ENCODE data around the gene SNX33.

Gene SNX33

GRCh38 chr15:75641179-75641503 lies 6.6 kb upstream of the SNX33 start:
- no peak for DNase-seq (ENCODE audit: low read depth)

GRCh38 chr15:75641603-75642002 lies 6.1 kb upstream of the SNX33 start:
- no peak for DNase-seq (ENCODE audit: low read depth)

- DNase-seq (ENCODE audit: low read depth), result no peak
These were observed 3.3 kb upstream of the SNX33 start for GRCh38 chr15:75644376-75644775.

GRCh38 chr15:75646112-75646943 lies 1.4 kb upstream of the SNX33 start:
- DNase-seq (ENCODE audit: low read depth), result no peak

- no peak for DNase-seq (ENCODE audit: low read depth)
These were observed 758 bp upstream of the SNX33 start for GRCh38 chr15:75646944-75647364.

- no peak for DNase-seq (ENCODE audit: low read depth)
These were observed 666 bp downstream of the SNX33 start for GRCh38 chr15:75648156-75649000.

GRCh38 chr15:75649045-75649761 lies 1.5 kb downstream of the SNX33 start:
- DNase-seq (ENCODE audit: low read depth), result no peak

GRCh38 chr15:75649848-75650247 lies 2.1 kb downstream of the SNX33 start:
- no peak for DNase-seq (ENCODE audit: low read depth)

GRCh38 chr15:75650908-75651809 lies 3.4 kb downstream of the SNX33 start:
- DNase-seq (ENCODE audit: low read depth), result no peak

- DNase-seq (ENCODE audit: low read depth), result no peak
These were observed 4.3 kb downstream of the SNX33 start for GRCh38 chr15:75651810-75652543.

- DNase-seq (ENCODE audit: low read depth), result no peak
These were observed 5.7 kb downstream of the SNX33 start for GRCh38 chr15:75653347-75653913.

GRCh38 chr15:75654201-75654907 lies 6.6 kb downstream of the SNX33 start:
- DNase-seq (ENCODE audit: low read depth), result no peak

- DNase-seq (ENCODE audit: low read depth), result no peak
These were observed 8.2 kb downstream of the SNX33 start for GRCh38 chr15:75655931-75656330.

GRCh38 chr15:75656331-75656730 lies 8.6 kb downstream of the SNX33 start:
- no peak for DNase-seq (ENCODE audit: low read depth)

- no peak for DNase-seq (ENCODE audit: low read depth)
These were observed 9.1 kb downstream of the SNX33 start for GRCh38 chr15:75656813-75657212.

GRCh38 chr15:75659141-75659771 lies 11.5 kb downstream of the SNX33 start:
- DNase-seq (ENCODE audit: low read depth), result no peak

- DNase-seq (ENCODE audit: low read depth), result no peak
These were observed 12.4 kb downstream of the SNX33 start for GRCh38 chr15:75659928-75660645.

GRCh38 chr15:75661100-75661755 lies 13.5 kb downstream of the SNX33 start:
- DNase-seq (ENCODE audit: low read depth), result no peak
